HG03432 (cell line): ENCODE data around the gene ITPKB.
"Not testable (repeated sequence)": the region's sequence is repeated elsewhere in the genome, so short reads cannot be mapped to it uniquely, and the experiment has no call there.

Source experiments
- ATAC-seq: cut with Tn5 transposase; IDR thresholded peaks from one replicate; pipeline ENCODE4 v1.9.1; 2021; ENCODE audit warnings: mild to moderate bottlenecking, moderate library complexity; ENCODE audit not compliant: unreplicated experiment

The ITPKB gene

GRCh38 chr1:226640321-226641136, 98.6 kb downstream of the ITPKB start:
- ATAC-seq = no peak

GRCh38 chr1:226639631-226640061, 99.4 kb downstream of the ITPKB start:
- no peak for ATAC-seq

GRCh38 chr1:226639206-226639605, 99.9 kb downstream of the ITPKB start:
- ATAC-seq = not testable (repeated sequence)

- ATAC-seq = no peak
These were observed 100.5 kb downstream of the ITPKB start for GRCh38 chr1:226638608-226639007.

GRCh38 chr1:226638001-226638601, 101.0 kb downstream of the ITPKB start:
- ATAC-seq = no peak

GRCh38 chr1:226637147-226637935, 101.7 kb downstream of the ITPKB start:
- no peak for ATAC-seq

- no peak for ATAC-seq
These were observed 102.3 kb downstream of the ITPKB start for GRCh38 chr1:226636847-226637096.

- ATAC-seq = no peak
These were observed 103.6 kb downstream of the ITPKB start for GRCh38 chr1:226635456-226635941.

GRCh38 chr1:226634611-226635246, 104.4 kb downstream of the ITPKB start:
- ATAC-seq = no peak

GRCh38 chr1:226634166-226634588, 104.9 kb downstream of the ITPKB start:
- peak; percentile 82 for ATAC-seq

GRCh38 chr1:226633541-226634165, 105.4 kb downstream of the ITPKB start:
- peak; percentile 26 for ATAC-seq

GRCh38 chr1:226632922-226633351, 106.1 kb downstream of the ITPKB start:
- ATAC-seq = no peak

- no peak for ATAC-seq
These were observed 106.8 kb downstream of the ITPKB start for GRCh38 chr1:226632169-226632879.

GRCh38 chr1:226631229-226632000, 107.7 kb downstream of the ITPKB start:
- no peak for ATAC-seq

- ATAC-seq = no peak
These were observed 108.5 kb downstream of the ITPKB start for GRCh38 chr1:226630592-226630991.

GRCh38 chr1:226629896-226630550, 109.1 kb downstream of the ITPKB start:
- ATAC-seq = no peak

GRCh38 chr1:226629210-226629895, 109.7 kb downstream of the ITPKB start:
- ATAC-seq = no peak

GRCh38 chr1:226628612-226629155, 110.4 kb downstream of the ITPKB start:
- ATAC-seq = no peak
